CD4-positive, alpha-beta T cell treated with Interleukin-17A for 1 hour (primary cell): ENCODE results near the gene SMIM41.

Experiments
- DNase-seq: peaks from one replicate; pipeline ENCODE4 v3.0.0-alpha.2; 2020

SMIM41 gene

DNA sequence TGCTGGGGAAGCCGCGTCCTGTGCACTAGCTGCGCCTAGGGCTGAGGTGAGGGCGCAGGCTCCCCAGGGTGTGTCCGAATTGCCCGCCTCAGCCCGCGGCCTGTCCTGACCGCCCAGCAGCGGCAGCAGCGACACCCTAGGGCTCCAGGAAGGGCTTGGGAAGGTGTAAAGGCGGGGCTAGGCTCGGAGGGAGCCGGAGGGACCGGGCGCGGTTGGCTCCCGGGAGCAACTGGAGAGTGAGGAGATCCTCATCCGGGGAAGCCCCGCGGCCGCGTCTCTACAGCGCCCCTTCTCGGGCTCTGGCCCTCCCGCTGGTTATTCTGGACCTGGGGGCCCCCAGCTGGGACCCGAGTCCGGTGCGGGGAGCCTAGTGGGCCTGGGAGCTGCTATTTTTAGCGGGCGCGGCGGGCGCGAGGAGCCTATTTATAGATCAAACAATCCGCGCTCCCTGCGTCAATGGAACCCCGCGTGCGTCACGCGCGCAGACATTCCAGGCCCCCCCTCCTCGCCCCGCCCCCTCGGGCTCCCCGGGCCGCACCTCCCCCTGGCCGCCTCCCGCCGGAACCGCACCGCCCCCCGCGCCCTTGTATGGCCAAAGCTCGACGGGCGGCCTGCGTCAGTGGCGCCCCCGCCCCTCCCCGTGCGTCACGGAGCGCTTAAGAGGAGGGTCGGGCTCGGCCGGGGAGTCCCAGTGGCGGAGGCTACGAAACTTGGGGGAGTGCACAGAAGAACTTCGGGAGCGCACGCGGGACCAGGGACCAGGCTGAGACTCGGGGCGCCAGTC lies 28.6 kb upstream of the SMIM41 start, which contains the start of gene NR4A1:
NR4A1 (plus strand) TSS at position 685 of the 784 bp plus-strand sequence. CDS start 2,887 bp downstream, outside the sequence.
- peak; percentile 98 for DNase-seq

DNA sequence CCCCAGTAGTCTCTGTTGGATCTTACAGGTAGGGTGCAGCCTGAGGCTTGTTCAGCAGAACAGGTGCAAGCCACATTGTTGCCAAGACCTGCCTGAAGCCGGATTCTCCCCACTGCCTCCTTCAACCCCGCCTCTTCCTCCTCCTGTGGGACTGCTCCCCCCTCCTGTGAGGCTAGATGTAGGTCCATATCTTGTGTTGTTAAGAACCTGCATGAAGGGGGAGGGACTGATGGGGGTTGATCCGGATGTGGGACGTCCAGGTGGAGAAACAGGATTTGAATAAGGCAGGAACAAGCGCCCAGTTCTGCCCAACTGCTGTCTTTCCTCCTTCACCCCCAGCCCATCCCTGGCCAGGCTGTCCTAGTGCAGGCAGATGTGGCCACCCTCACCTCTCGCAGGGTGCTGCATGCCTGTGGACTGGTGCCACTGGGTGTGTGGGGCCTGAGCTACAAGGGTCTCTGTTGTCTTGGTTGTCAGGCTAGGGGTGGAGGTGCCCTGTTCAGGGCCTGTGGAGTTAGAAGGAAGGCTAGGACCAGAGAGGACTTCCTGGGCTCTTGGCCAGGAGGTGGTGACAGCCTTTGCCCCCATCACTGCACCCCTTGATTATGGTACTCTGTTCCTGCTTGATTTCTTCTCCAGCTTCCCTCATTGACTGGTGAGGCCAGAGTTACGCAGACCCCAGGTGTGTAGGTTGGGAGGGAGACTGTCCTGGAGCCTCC lies 26.9 kb upstream of the SMIM41 start:
- peak; percentile 67 for DNase-seq

DNA sequence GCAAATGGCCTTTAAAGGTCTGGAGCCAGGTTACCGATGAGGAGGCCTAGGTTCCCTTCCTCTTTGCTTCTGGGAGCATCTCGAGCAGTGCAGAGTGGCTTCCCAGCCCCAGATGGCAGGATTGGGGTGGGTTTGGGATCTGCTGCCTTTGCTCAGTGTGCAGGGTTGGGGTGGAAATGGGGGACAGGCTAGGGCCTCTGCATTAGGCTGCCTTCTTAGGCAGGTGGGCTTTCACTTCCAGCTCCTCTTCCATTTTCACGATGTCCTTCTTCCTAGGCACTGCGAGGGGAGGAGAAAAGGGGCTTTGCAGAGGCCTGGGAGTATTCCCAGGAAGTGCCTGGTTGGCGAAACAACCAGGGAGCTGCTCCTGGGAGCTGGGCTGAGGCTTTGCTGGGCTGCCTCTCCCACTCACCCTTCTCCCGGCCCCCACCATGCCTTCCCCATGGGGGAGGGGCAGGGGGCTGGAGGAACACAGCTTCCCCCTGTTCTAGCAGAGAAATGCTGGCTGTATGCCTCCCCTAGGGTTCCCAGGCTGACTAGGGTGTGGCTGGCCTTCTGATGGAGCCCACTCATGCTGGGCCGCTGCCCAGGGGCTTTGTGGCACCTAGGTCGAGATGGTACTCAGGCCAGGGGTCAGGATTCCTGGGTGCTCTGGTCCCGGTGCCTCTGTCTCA lies 25.8 kb upstream of the SMIM41 start:
- no peak for DNase-seq

DNA sequence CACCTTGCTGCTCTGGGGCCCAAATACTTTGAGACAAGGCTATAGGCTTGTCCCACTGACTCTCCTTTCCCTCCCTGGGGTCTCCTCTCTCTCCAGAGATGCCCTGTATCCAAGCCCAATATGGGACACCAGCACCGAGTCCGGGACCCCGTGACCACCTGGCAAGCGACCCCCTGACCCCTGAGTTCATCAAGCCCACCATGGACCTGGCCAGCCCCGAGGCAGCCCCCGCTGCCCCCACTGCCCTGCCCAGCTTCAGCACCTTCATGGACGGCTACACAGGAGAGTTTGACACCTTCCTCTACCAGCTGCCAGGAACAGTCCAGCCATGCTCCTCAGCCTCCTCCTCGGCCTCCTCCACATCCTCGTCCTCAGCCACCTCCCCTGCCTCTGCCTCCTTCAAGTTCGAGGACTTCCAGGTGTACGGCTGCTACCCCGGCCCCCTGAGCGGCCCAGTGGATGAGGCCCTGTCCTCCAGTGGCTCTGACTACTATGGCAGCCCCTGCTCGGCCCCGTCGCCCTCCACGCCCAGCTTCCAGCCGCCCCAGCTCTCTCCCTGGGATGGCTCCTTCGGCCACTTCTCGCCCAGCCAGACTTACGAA lies 25.2 kb upstream of the SMIM41 start:
- DNase-seq: no peak

DNA sequence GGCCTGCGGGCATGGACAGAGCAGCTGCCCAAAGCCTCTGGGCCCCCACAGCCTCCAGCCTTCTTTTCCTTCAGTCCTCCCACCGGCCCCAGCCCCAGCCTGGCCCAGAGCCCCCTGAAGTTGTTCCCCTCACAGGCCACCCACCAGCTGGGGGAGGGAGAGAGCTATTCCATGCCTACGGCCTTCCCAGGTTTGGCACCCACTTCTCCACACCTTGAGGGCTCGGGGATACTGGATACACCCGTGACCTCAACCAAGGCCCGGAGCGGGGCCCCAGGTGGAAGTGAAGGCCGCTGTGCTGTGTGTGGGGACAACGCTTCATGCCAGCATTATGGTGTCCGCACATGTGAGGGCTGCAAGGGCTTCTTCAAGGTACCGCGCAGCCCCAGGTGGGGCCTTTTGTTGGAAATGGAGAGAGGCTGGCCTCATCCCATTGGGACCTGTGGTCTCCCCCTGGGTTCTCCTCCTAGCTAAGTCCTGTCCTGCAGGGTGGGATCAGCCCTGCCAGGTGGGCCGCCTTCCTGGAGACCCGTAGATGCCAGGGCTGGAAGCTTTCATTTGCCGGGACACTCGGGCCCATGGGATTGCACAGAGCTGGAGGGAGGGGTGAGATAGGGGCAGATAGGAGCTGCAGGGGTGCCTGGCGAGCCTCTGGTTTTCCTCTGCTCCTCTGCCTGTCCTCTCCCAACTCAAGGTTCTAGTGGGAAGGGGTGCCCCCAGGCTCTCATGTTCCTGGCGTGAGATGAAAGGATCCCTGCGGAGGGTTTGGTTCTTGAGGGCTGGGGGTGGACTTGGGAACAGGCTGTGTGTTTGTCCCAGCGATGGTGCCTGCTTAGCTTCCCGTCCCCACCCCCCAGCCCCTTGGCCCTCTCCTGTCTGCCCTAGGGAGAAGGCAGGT lies 24.4 kb upstream of the SMIM41 start:
- DNase-seq: no peak

DNA sequence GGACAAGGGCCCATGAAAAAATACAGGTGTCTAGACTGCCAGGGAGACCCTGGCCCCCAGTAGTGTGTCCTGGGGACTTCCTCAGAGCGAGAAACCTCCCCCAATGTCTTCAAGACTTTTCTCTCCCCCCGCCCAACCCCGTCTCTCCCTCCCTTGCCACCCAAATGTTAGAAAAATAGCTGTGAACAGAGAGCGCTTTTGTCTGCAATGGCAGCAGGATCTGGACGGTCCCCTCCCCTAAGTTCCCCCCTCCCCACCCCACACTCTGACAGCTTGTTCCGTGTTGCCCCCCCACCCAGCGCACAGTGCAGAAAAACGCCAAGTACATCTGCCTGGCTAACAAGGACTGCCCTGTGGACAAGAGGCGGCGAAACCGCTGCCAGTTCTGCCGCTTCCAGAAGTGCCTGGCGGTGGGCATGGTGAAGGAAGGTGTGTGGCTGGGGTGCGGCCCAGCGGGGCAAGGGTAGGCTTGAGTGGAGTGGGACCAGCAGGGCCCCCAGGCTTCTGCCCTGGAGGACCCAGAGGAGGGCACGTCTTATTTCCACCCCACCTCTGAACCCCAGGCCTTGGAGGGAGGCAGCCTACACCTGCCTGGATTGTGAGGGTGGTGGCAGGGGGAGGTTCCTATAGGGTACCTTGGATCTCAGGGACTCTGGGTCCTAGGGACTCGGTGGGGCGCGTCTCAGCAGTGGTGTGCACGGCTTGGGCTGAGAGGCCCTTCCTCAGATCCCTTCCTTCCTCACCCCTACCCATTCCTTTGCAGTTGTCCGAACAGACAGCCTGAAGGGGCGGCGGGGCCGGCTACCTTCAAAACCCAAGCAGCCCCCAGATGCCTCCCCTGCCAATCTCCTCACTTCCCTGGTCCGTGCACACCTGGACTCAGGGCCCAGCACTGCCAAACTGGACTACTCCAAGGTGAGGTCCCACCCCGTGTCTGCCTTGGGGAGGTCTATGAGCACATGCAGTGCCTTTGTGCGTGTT lies 23.5 kb upstream of the SMIM41 start:
- DNase-seq: peak; percentile 42

DNA sequence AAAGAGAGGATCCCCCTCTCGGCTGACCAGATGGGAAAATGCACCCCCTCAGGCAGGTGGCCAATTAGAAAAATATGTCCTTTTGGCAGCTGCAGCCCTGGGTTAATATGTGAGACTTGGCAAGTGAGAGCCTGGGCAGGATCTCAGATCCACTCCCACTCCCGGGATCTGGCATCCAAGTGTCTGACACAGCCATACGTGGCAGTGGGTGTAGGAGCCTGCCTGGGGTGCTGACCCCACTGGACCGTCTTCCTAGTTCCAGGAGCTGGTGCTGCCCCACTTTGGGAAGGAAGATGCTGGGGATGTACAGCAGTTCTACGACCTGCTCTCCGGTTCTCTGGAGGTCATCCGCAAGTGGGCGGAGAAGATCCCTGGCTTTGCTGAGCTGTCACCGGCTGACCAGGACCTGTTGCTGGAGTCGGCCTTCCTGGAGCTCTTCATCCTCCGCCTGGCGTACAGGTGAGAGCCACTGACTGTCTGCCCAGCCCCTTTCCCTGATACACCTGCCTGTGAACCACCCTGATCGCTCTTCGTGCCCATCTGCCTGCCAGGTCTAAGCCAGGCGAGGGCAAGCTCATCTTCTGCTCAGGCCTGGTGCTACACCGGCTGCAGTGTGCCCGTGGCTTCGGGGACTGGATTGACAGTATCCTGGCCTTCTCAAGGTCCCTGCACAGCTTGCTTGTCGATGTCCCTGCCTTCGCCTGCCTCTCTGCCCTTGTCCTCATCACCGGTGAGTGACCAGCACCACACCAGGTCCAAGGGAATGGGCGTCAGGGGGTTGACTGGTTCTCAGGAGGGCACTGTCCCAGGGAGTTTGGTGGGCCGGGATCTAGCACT lies 22.5 kb upstream of the SMIM41 start:
- DNase-seq: peak; percentile 42

DNA sequence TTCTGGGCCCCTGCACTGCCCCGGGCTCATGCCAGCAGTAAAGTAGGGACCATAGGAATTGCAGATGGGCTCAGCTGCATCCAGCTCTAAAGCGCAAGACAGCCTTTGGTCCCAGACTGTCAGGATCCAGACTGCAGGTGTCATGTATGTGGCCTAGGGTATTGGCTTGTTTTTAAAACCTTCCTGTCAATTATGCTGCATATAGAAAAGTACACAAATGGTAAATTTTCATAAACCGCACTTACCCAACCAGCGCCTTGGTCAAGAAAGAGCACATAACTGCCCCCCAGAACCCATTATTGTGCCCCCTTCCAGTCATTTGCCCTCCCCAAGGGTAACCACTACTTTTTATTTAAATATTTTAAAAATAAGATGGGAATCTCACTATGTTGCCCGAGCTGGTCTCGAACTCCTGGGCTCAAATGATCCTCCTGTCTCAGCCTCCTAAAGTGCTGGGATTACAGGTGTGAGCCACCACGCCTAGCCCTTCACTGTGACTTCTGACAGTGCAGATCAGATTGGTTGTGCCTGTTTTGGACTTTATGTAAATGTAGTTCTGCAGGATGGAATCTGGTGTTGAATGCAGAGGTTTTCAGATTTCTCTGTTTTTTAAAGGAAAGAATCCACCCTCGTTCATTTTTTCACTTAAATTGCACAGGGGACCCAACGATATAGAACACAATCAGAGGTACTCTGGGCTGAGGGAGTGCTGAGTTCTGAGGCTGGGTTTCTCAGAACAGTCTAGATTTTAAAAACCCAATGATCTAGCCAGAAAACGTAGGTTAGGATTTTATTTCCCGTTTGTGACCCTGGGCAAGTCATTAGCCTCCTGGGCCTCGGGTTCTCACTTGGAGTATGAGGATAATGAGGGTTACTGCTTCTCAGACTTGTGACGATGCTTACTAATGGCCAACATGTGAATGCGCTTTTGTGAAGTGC lies 21.6 kb upstream of the SMIM41 start:
- DNase-seq: peak; percentile 41

DNA sequence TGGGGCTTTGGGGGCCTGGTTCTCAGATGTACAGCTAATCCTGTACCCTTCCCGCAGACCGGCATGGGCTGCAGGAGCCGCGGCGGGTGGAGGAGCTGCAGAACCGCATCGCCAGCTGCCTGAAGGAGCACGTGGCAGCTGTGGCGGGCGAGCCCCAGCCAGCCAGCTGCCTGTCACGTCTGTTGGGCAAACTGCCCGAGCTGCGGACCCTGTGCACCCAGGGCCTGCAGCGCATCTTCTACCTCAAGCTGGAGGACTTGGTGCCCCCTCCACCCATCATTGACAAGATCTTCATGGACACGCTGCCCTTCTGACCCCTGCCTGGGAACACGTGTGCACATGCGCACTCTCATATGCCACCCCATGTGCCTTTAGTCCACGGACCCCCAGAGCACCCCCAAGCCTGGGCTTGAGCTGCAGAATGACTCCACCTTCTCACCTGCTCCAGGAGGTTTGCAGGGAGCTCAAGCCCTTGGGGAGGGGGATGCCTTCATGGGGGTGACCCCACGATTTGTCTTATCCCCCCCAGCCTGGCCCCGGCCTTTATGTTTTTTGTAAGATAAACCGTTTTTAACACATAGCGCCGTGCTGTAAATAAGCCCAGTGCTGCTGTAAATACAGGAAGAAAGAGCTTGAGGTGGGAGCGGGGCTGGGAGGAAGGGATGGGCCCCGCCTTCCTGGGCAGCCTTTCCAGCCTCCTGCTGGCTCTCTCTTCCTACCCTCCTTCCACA lies 20.7 kb upstream of the SMIM41 start:
- DNase-seq: peak; percentile 32

DNA sequence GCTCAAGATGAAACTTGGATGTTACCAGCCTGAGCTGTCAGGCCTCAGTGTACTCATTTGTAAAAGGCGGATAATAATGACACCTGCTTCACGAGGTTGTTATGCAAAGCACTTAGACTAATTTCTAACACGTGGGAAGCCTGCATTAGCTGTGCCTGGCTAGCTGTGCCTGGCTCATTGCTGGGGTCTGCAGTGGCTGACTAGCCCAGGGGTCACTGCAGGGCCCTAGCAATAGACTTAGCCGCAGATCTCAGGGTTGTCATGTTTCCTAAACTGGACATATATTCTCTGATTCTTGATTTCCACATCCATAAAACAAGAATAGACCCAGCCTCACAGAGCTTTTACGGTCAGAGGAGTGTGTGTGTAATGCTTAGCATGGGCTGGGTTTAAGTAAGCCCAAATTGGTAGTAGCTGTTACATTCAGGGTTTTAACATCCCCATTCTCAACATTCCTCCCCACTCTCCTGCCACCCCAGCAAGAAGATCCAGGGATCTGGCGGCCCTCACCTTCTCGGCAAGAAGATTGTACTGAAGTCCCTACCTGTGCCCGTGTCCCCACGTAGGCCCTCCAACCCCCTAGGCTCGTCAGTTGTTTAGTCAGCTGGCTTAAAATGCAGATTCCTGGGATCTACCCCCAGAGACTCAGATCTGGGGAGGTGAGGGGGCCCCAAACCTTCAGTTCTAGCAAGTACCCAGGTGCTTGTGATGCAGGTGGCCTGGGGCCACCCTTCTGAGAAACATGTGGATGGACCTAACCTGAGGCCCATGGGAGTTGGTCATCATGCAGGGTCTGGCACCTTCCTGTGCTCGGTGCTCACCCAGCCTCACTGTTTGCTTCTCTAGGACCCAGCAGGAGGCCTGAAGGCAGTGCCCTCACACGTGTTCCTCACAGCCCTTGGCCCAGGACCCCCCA lies 19.7 kb upstream of the SMIM41 start:
- peak; percentile 68 for DNase-seq

DNA sequence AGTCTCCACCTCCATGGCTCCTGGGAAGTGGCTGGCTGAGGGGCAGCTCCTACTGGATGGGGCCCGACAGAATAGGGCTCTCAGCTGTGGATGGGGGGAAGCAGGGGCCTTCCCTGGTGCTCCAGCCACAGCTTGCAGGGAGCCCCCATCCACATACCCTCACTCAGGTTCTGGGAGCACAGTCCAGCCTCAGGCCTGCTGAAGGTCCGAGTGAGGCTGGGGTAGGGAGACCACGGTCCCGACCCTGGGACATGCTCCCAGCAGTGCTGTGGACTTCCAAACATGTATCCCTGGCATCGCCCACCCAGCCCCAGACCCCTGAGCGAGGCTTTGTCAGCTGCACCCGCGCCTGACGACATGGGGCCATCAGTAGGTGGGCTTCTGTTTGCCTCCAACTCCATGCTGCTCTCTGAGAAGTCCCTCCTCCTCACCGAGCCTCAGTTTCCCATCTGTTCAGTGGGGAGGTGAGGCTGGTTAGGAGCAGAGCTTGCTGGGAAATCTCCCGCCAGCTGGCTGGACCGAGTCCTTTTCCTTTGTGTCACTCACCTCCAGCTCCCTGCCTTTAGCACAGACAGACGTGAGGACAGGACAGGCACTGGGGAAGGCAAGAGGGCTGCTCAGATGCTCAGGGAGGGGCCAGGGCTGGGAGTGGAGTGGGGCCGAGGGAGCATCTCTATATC lies 18.9 kb upstream of the SMIM41 start:
- DNase-seq: peak; percentile 52

DNA sequence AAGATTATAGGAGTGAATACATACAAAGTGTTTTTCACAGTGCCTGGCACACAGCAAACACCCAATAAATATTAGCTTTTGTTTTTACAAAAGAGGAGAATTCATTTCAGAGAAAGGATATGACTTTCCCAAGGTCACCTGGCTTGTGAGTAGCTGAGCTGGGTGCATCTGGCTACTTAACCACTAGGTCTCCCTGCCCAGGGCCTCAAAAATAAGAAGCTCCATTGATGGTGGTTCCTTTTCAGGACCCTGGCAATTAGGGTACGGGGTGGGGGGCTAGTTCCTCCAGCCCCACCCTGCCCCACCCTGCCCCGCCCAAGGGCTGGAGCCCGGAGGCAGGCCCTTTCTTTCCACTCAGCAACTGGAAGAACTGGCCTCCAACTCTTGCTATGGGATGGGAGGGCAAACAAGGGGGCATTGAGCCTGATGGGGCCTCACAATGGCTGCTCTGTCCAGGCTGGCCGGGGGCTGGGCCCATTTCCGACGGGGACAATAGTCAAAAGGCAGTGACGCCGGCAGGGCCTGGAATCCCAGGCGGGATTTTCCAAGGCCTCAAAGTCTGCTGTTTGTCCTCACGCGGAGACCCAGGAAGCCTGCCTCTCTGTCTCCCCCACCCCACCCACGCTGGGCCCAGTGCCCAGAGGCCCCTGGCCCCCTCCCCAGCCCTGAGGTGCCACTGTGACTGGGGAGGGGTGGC lies 17.9 kb upstream of the SMIM41 start:
- peak; percentile 33 for DNase-seq

DNA sequence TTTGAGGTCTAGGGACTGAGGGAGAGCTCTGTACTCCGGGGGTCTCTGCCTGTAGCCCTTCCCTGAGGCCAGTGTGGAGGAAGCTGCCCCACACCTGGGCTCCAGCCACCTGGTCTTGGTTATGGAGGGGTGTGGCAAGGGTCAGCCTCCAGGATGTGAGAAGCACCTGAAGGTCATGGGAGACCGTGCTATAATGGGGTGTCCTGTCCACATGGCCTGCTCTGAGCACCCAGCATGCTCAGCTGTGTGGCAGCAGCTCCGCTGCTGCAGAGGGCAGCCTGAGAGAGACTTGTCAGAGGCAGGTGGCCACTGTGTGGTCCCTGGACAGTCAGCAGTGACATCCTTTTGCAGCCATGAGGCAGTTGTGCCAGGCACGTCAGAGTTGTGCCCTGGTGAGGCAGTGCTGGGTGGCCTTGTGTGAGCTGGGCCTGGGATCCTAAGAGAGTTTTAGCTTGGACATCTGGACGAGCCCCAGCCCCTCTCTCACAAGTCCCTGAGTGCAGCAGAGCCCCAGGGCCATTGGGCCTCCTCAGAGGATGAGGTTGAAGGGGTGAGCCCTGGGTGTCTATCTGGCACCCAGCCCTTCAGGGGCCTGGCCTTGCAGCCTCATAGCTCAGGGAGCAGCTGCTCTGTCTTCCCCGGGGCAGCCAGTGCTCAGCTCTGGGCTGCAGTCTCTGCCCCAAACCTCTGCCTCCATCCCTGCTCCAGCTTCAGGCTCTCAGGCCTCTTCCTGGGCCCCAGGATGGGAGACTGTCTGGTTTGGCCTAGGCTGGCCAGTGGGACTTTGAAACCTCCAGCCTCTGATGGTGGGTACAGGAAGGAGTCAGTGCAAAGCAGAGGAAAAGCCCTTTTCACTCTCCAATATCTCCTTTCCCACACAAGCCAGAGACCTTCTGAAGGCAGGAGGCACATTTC lies 17.1 kb upstream of the SMIM41 start:
- DNase-seq: no peak
